Testis (tissue), 3 donors: ENCODE results near the gene SEC24A. TPM values are rescaled to one million over a fixed set of nuclear protein-coding genes. Genes with fewer than 3 reads are reported as not detected.
A peak's percentile ranks its signal among the peaks of the same experiment; 100 is the strongest.
"Not testable (repeated sequence)": the region's sequence is repeated elsewhere in the genome, so short reads cannot be mapped to it uniquely, and the experiment has no call there.

Experiments
- DNase-seq: peaks from one replicate; pipeline ENCODE4 v3.0.0-alpha.2; 2019
- H3K27ac ChIP-seq, 2 donors: fragments of 200-600 bp; sonication (generic); one replicate each; pipeline ENCODE4 v1.5.1; 2019
- H3K27me3 ChIP-seq: fragments of 200-600 bp; sonication (generic); one replicate; pipeline ENCODE4 v1.5.1; 2019
- H3K36me3 ChIP-seq: fragments of 200-600 bp; sonication (generic); one replicate; pipeline ENCODE4 v1.5.1; 2017; ENCODE audit warnings: low read depth; ENCODE audit errors: missing control alignments
- H3K4me1 ChIP-seq: fragments of 200-600 bp; sonication (generic); one replicate; pipeline ENCODE4 v1.5.1; 2019
- H3K4me3 ChIP-seq, 2 donors: fragments of 200-600 bp; sonication (generic); one replicate each; pipeline ENCODE4 v1.5.1; 2017 to 2019
- H3K9me3 ChIP-seq: fragments of 200-600 bp; sonication (generic); one replicate; pipeline ENCODE4 v1.5.1; 2017
- CTCF ChIP-seq, 3 experiments: fragments of 450-650 bp in 2 of 3; fragments of 200-600 bp in 1 of 3; sonication (generic) in 1 of 3; IDR thresholded peaks; one replicate each; pipeline ENCODE4 v1.5.1; 2016 to 2019; ENCODE audit warnings: antibody characterized with exemption in 3 of 3, mild to moderate bottlenecking in 2 of 3, moderate library complexity in 1 of 3
- POLR2A ChIP-seq: fragments of 450-650 bp; IDR thresholded peaks from one replicate; pipeline ENCODE4 v1.6.1; 2017; ENCODE audit warnings: antibody characterized with exemption, mild to moderate bottlenecking, moderate library complexity
- WGBS, 2 donors: methylation state at CpG; one replicate each; pipeline ENCODE4 v1.1.5; 2018; 5-methylcytosine and 5-hydroxymethylcytosine counted together
- intact Hi-C: fragments of 100-400 bp; cut with DNase I; formaldehyde crosslinking; loops from one replicate; pipeline ENCODE4 v1.15.1; 2023; ENCODE audit warnings: low total_unique reads
- polyA plus RNA-seq: library from polyadenylated mRNA; stranded (reverse); fragments of 350-450 nt; fragmentation: Illumina TruSeq; extraction: RNeasy Lipid Tissue Mini Kit (QIAGEN cat#74804); gene quantifications from one replicate; pipeline ENCODE4 v1.2.3, GENCODE V29; 2014; ENCODE audit warnings: low read depth, low replicate concordance; ENCODE audit not compliant: insufficient read depth
- total RNA-seq, 2 donors: library from RNA; depleted of rRNA; stranded (reverse); fragments of >200 nt; gene quantifications; one replicate each; pipeline ENCODE4 v1.2.3, GENCODE V29; 2016

The SEC24A gene
- total and polyA plus RNA-seq, 3 donors from 2014 or later: 10.3 to 16.7 (median 13.7) TPM

DNA sequence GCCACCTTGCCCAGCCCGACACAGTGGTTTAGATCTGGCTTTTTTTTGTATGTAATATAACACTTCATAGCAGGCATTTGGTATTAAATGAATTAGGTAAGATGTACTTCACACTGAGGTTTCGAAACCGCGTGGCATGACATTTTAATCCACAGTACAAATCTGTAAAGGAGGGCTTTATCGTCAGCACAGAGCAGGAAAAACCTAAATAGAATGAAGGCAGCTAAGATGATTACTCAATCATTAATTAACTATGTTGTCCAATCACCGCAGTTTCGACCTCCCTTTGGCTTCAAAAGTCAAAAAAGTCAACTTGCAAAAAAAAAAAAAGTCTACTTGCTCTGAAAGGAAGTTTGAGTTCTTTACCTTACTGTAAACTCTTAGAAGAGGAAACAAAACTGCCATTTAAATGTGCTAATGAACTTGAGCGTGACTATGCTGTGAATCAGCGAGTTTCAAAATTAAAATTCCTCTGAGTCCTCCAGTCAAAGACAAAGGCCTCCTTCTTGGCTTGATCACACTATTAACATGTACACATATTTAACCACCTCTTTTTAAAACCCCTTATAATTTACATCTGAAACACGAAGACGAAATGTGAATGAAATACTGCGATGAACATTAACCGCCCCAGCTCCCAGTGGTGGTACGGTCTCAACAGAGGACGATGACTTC is 698 bp upstream of the SEC24A start:
- Histone ChIP-seq H3K36me3 (no peaks in the 10 kb centered on the region), H3K4me1 (peaks cover 26% of the 10 kb centered on the region), H3K27me3 (no peaks in the 10 kb centered on the region), H3K4me3 (peak overlapping the region; percentile 90 to 99), H3K9me3 (no peaks in the 10 kb centered on the region), H3K27ac (peak overlapping the region; percentile 80 to 88)
- no peak for TF ChIP-seq POLR2A
- no peak for TF ChIP-seq CTCF (IDR thresholded peaks at IDR 0.05)
- intact Hi-C loops: no loop called here
- 10 to 13% methylated on average over 15 of the region's 15 CpGs for WGBS, 2 donors
- no peak for DNase-seq

DNA sequence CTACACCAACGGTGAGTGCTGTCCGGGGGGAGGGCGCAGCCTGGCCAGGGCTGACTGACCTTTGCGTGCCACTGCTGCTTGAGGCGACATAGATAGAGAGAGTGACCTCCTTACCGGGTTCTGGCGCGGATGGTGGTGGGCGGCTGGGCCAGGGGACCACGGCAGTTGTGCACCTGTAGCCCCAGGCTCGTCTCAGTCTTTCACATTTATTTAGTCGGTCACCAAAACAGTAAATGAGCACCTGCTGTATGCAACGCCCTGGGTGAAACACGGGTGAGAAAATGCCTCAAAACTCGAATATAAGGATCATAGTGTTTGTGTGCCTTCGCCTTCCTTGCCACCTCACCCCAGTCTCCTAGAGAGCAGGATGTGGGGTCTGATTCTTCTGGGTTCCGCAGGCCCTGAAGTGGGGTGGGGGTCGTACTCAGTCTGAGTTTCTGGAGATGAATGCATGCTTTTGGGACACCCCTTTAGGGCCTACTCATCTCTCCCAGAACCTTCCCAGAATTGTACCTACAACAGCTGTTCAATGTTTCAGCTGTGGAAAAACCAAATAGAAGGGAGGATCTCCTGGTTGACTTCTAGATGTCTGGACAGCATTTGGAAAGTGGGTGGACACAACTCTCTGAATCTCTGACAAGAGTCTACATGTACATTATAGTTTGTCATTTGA is 714 bp downstream of the SEC24A start:
- H3K4me3 ChIP-seq: peak overlapping the region; percentile 90 to 99
- DNase-seq: peak; percentile 33
- 0 to 1% methylated on average over 12 to 16 of the region's 18 CpGs for WGBS, 2 donors
- no peak for TF ChIP-seq CTCF (IDR thresholded peaks at IDR 0.05)
- no peaks in the 10 kb centered on the region for H3K9me3 ChIP-seq
- no peaks in the 10 kb centered on the region for H3K36me3 ChIP-seq
- H3K4me1 ChIP-seq: peaks cover 26% of the 10 kb centered on the region
- peak overlapping the region; percentile 80 to 88 for H3K27ac ChIP-seq
- intact Hi-C loops: no loop called here
- no peaks in the 10 kb centered on the region for H3K27me3 ChIP-seq

DNA sequence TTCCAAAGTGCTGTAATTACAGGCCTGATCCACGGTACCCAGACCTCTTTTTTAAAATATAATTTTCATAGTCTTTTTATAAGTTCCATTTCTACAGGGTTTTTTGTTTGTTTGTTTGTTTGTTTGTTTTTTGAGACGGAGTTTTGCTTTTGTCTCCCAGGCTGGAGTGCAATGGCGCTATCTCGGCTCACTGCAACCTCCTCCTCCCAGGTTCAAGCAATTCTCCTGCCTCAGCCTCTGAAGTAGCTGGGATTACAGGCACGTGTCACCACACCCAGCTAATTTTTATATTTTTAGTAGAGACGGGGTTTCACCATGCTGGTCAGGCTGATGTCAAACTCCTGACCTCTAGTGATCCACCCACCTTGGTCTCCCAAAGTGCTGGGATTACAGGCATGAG is 2.1 kb downstream of the SEC24A start:
- H3K9me3 ChIP-seq, DNase-seq, intact Hi-C loops, H3K27ac ChIP-seq, H3K4me3 ChIP-seq, H3K36me3 ChIP-seq, H3K27me3 ChIP-seq: not testable (repeated sequence)
- H3K4me1 ChIP-seq: peaks cover 26% of the 10 kb centered on the region
- 71 to 72% methylated on average over 6 of the region's 6 CpGs for WGBS, 2 donors

- Histone ChIP-seq H3K4me1 (peaks cover 26% of the 10 kb centered on the region), H3K27ac (no peak overlapping the region), H3K4me3 (no peak overlapping the region), H3K36me3 (no peaks in the 10 kb centered on the region), H3K27me3 (no peaks in the 10 kb centered on the region), H3K9me3 (no peaks in the 10 kb centered on the region)
- intact Hi-C loops: no loop called here
- 85 to 90% methylated on average over 4 of the region's 4 CpGs for WGBS, 2 donors
- no peak for TF ChIP-seq CTCF (IDR thresholded peaks at IDR 0.05)
- no peak for TF ChIP-seq POLR2A
- DNase-seq: no peak
Observed at GRCh38 chr5:134651531-134651930, 2.9 kb downstream of the SEC24A start.

DNA sequence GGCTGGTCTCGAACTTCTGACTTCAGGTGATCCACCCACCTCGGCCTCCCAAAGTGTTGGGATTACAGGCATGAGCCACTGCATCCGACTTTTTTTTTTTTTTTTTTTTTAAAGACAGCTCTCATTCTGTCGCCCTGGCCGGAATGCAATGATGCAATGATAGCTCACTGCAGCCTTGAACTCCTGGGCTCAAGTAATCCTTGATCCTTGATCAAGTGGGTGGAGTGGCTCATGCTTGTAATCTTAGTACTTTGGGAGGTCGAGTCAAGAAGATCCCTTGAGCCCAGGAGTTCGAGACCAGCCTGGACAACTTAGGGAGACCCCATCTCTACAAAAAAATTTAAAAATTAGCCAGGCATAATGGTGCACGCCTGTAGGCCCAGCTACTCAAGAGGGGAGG is 8.1 kb downstream of the SEC24A start:
- Histone ChIP-seq H3K27ac (no peak overlapping the region), H3K4me3 (no peak overlapping the region), H3K36me3 (no peaks in the 10 kb centered on the region), H3K4me1 (no peaks in the 10 kb centered on the region), H3K27me3 (no peaks in the 10 kb centered on the region), H3K9me3 (no peaks in the 10 kb centered on the region)
- WGBS, 2 donors: 88 to 90% methylated on average over 8 of the region's 8 CpGs
- intact Hi-C loops: no loop called here
- DNase-seq: no peak
- no peak for TF ChIP-seq POLR2A
